Loucy (cell line): ENCODE data around the gene AHNAK.

Source experiments
- H2AFZ ChIP-seq: fragments of 200-600 bp; sonication (generic); 2 replicates; pipeline ENCODE4 v1.6.0; 2016; ENCODE audit warnings: antibody characterized with exemption, mild to moderate bottlenecking, low read length, moderate library complexity
- H3F3A ChIP-seq: fragments of 200-600 bp; 2 replicates; pipeline ENCODE4 v1.6.0; 2016; ENCODE audit warnings: antibody characterized with exemption, low read depth, mild to moderate bottlenecking
- H3K27me3 ChIP-seq: fragments of 200-600 bp; sonication (generic); 2 replicates; pipeline ENCODE4 v1.6.1; 2014; ENCODE audit warnings: low read length, mild to moderate bottlenecking; ENCODE audit not compliant: insufficient read depth, poor library complexity, severe bottlenecking
- H3K36me3 ChIP-seq: fragments of 200-600 bp; sonication (generic); 2 replicates; pipeline ENCODE4 v1.6.1; 2016; ENCODE audit warnings: low read length; ENCODE audit not compliant: insufficient read depth
- H3K4me1 ChIP-seq: fragments of 200-600 bp; sonication (generic); 2 replicates; pipeline ENCODE4 v1.5.1; 2014; ENCODE audit warnings: low read length, mild to moderate bottlenecking; ENCODE audit not compliant: insufficient read depth, poor library complexity, severe bottlenecking
- H3K4me2 ChIP-seq: fragments of 200-600 bp; sonication (generic); 2 replicates; pipeline ENCODE4 v1.6.0; 2014; ENCODE audit warnings: antibody characterized with exemption, low read length, low read depth, mild to moderate bottlenecking; ENCODE audit not compliant: poor library complexity, severe bottlenecking
- H3K4me3 ChIP-seq: fragments of 200-600 bp; sonication (generic); 2 replicates; pipeline ENCODE4 v1.5.1; 2014; ENCODE audit warnings: low read length, mild to moderate bottlenecking, mixed read lengths; ENCODE audit not compliant: poor library complexity, severe bottlenecking
- H3K79me2 ChIP-seq: fragments of 200-600 bp; sonication (generic); 2 replicates; pipeline ENCODE4 v1.6.1; 2014; ENCODE audit warnings: low read length; ENCODE audit not compliant: insufficient read depth
- H3K9ac ChIP-seq: fragments of 200-600 bp; sonication (generic); 2 replicates; pipeline ENCODE4 v1.6.0; 2014; ENCODE audit warnings: mild to moderate bottlenecking, low read depth, low read length, moderate library complexity; ENCODE audit not compliant: poor library complexity, severe bottlenecking
- H3K9me2 ChIP-seq: fragments of 200-600 bp; sonication (generic); replicated peaks from 2 replicates; pipeline ENCODE4 v1.6.1; 2016; ENCODE audit warnings: low read depth, low read length, mixed read lengths
- H3K9me3 ChIP-seq: fragments of 200-600 bp; sonication (generic); 2 replicates; pipeline ENCODE4 v1.6.1; 2014; ENCODE audit warnings: mild to moderate bottlenecking, antibody characterized with exemption, low read length, low read depth; ENCODE audit not compliant: insufficient read depth
- H4K20me1 ChIP-seq: fragments of 200-600 bp; sonication (generic); 2 replicates; pipeline ENCODE4 v1.6.0; 2014; ENCODE audit warnings: antibody characterized with exemption, low read length, mild to moderate bottlenecking; ENCODE audit not compliant: insufficient read depth, poor library complexity, severe bottlenecking
- CTCF ChIP-seq: fragments of 200-600 bp; sonication (generic); conservative IDR thresholded peaks from 2 replicates; pipeline ENCODE4 v1.5.1; 2014; ENCODE audit warnings: mild to moderate bottlenecking, antibody characterized with exemption, low read length
- EZH2phosphoT487 ChIP-seq: fragments of 200-600 bp; IDR thresholded peaks from 2 replicates; pipeline ENCODE4 v1.6.1; 2018; ENCODE audit warnings: antibody characterized with exemption, mild to moderate bottlenecking, moderate library complexity, borderline replicate concordance

AHNAK gene

DNA sequence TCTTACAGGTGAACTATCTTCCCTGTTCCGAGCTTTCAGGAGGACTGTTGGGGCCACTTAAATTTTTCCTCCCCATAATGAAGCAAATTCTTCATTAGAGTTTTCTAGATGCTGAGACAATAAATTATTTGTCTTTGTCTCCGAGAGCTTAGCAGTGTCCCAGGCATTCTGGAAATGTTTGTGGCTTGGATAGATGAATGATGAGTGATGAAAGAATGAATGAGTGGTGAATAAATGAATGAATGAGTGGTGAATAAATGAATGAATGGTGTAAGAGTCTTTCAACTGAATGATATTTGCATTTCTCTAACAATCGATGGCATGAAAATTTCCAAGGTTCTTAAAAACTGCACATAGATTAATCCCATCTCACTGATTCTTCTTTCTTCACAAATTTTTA lies 52.8 kb downstream of the AHNAK start:
- Histone ChIP-seq H3K36me3 (no peaks in the 10 kb centered on the region), H2AFZ (no peak overlapping the region), H3K4me2 (no peak overlapping the region), H3K9me3 (no peaks in the 10 kb centered on the region), H3K4me3 (no peak overlapping the region), H4K20me1 (no peaks in the 10 kb centered on the region), H3F3A (no peaks in the 10 kb centered on the region), H3K27me3 (no peaks in the 10 kb centered on the region), H3K4me1 (peaks cover 3% of the 10 kb centered on the region), H3K79me2 (no peaks in the 10 kb centered on the region), H3K9ac (no peak overlapping the region), H3K9me2 (no peaks in the 10 kb centered on the region)
- TF ChIP-seq EZH2phosphoT487 (no peak), CTCF (no peak)

DNA sequence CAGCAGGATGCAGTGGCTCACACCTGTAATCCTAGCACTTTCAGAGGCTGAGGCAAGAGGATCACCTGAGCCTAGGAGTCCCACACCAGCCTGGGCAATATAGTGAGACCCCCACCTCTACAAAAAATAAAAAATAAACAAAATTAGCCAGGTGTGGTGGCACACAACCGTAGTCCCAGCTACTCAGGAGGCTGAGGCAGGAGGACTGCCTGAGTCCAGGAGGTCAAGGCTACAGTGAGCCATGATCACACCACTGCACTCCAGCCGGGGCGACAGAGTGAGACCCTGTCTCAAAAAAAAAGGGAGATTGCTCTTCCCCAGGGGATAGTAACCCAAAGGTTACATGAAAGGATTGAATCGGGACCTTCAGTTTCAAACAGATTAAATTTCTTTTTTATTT lies 54.0 kb downstream of the AHNAK start:
- Histone ChIP-seq H3K36me3 (no peaks in the 10 kb centered on the region), H3K27me3 (no peaks in the 10 kb centered on the region), H3F3A (no peaks in the 10 kb centered on the region), H3K9me2 (no peaks in the 10 kb centered on the region), H3K4me2 (no peak overlapping the region), H3K4me3 (no peak overlapping the region), H2AFZ (no peak overlapping the region), H3K9ac (no peak overlapping the region), H3K4me1 (peaks cover 3% of the 10 kb centered on the region), H4K20me1 (no peaks in the 10 kb centered on the region), H3K79me2 (no peaks in the 10 kb centered on the region), H3K9me3 (no peaks in the 10 kb centered on the region)
- TF ChIP-seq EZH2phosphoT487 (no peak), CTCF (no peak)

GRCh38 chr11:62491571-62492329 lies 54.9 kb downstream of the AHNAK start:
- Histone ChIP-seq H3K4me1 (no peaks in the 10 kb centered on the region), H3K9ac (no peak overlapping the region), H4K20me1 (no peaks in the 10 kb centered on the region), H3K27me3 (no peaks in the 10 kb centered on the region), H2AFZ (no peak overlapping the region), H3F3A (no peaks in the 10 kb centered on the region), H3K79me2 (no peaks in the 10 kb centered on the region), H3K36me3 (no peaks in the 10 kb centered on the region), H3K9me3 (no peaks in the 10 kb centered on the region), H3K9me2 (no peaks in the 10 kb centered on the region), H3K4me2 (no peak overlapping the region), H3K4me3 (no peak overlapping the region)
- TF ChIP-seq CTCF (no peak), EZH2phosphoT487 (no peak)
